HepG2 (cell line): ENCODE data around the gene PIP5K1A. TPM values are rescaled to one million over a fixed set of nuclear protein-coding genes. Genes with fewer than 3 reads are reported as not detected.
A peak's percentile ranks its signal among the peaks of the same experiment; 100 is the strongest.

Source experiments
- ATAC-seq: fragments of 200-7000 bp; cut with Tn5 transposase; 3 replicates; pipeline ENCODE4 v1.9.1; 2020; ENCODE audit warnings: mild to moderate bottlenecking, moderate library complexity
- BruUV-seq: library from RNA; stranded (reverse); fragments of 400-500 nt; replicated peaks from 2 replicates; lab custom pipeline; 2021; lab: Mats Ljungman, UMichigan
- CTCF ChIA-PET: fragments of 300-600 bp; formaldehyde crosslinking; extraction: SDS; loops from one replicate; lab custom pipeline; 2021; ENCODE audit warnings: low total read pairs, inconsistent platforms, low intra/inter-chr PET ratio; lab: Yijun Ruan, JAX
- POLR2A ChIA-PET: fragments of 350-600 bp; sonication (Branson Sonifier 250); formaldehyde crosslinking; loops from one replicate; lab custom pipeline; 2020; ENCODE audit warnings: antibody characterized with exemption, inconsistent platforms; lab: Yijun Ruan, JAX
- DNase-seq: peaks from one replicate; pipeline ENCODE4 v3.0.0-alpha.2; 2015; ENCODE audit warnings: low spot score
- FAIRE-seq: peaks from 3 replicates; lab custom pipeline; 2011; peaks lifted over from hg19 to GRCh38; lab: Jason Lieb, UNC
- H2AFZ ChIP-seq: one replicate; pipeline ENCODE4 v1.6.1; 2011; ENCODE audit warnings: low read length, inconsistent platforms
- H3K27ac ChIP-seq: fragments of 300-600 bp; 3 replicates; pipeline ENCODE4 v1.8.0; 2011; ENCODE audit warnings: mixed run types, mild to moderate bottlenecking, mixed read lengths, low read length, inconsistent platforms; ENCODE audit not compliant: insufficient read depth; ENCODE audit errors: extremely low read length
- H3K27me3 ChIP-seq, 2 experiments: fragments of 200-600 bp in 1 of 2; 2 replicates in 1 of 2; 3 replicates in 1 of 2; pipeline versions ENCODE4 v1.6.0 to v1.8.0; 2011; ENCODE audit warnings: low read length in 2 of 2, mild to moderate bottlenecking in 2 of 2, moderate library complexity in 2 of 2, inconsistent platforms in 1 of 2; ENCODE audit not compliant: insufficient read depth in 2 of 2, control insufficient read depth in 1 of 2
- H3K36me3 ChIP-seq, 2 experiments: fragments of 200-600 bp in 1 of 2; replicated peaks in 1 of 2; 2 replicates in 1 of 2; 3 replicates in 1 of 2; pipeline versions ENCODE4 v1.5.1 to v1.8.0; 2011; ENCODE audit warnings: low read length in 2 of 2, inconsistent platforms in 1 of 2; ENCODE audit not compliant: insufficient read depth in 2 of 2, control insufficient read depth in 1 of 2
- H3K4me1 ChIP-seq: 2 replicates; pipeline ENCODE4 v1.5.1; 2012; ENCODE audit warnings: low read length, inconsistent platforms; ENCODE audit not compliant: insufficient read depth
- H3K4me2 ChIP-seq: 2 replicates; pipeline ENCODE4 v1.6.0; 2011; ENCODE audit warnings: low read depth, low read length, inconsistent platforms
- H3K4me3 ChIP-seq, 3 experiments: fragments of 200-600 bp in 1 of 3; sonication (generic), shearing (Covaris generic) in 1 of 3; replicated peaks in 1 of 3; 2 replicates each; pipeline ENCODE4 v1.5.1; 2011 to 2016; ENCODE audit warnings: low read length in 3 of 3, inconsistent platforms in 2 of 3, low read depth in 2 of 3, mild to moderate bottlenecking in 2 of 3, control low read depth in 1 of 3, mixed read lengths in 1 of 3; ENCODE audit not compliant: insufficient read depth in 1 of 3
- H3K79me2 ChIP-seq: one replicate; pipeline ENCODE4 v1.6.1; 2011; ENCODE audit warnings: low read length, inconsistent platforms; ENCODE audit not compliant: insufficient read depth
- H3K9ac ChIP-seq: 2 replicates; pipeline ENCODE4 v1.6.0; 2011; ENCODE audit warnings: mild to moderate bottlenecking, low read depth, low read length, inconsistent platforms; ENCODE audit not compliant: insufficient read depth
- H3K9me3 ChIP-seq: 2 replicates; pipeline ENCODE4 v1.5.1; 2012; ENCODE audit warnings: mild to moderate bottlenecking, low read length
- H4K20me1 ChIP-seq: 2 replicates; pipeline ENCODE4 v1.6.0; 2011; ENCODE audit warnings: inconsistent platforms, mild to moderate bottlenecking, low read length, moderate library complexity; ENCODE audit not compliant: insufficient read depth
- ATF6 ChIP-seq: sonication (generic); formaldehyde crosslinking; conservative IDR thresholded peaks from 2 replicates; pipeline ENCODE4 v1.4.0; 2020; ENCODE audit warnings: missing genetic modification reagents
- ETV5 ChIP-seq: IDR thresholded peaks from 2 replicates; pipeline ENCODE4 v1.6.1; 2018; ENCODE audit warnings: missing biosample characterization, missing genetic modification reagents, inconsistent platforms, borderline replicate concordance
- HOXA7 ChIP-seq: sonication (generic); formaldehyde crosslinking; IDR thresholded peaks from 2 replicates; pipeline ENCODE4 v1.8.1; 2022; ENCODE audit warnings: mild to moderate bottlenecking, missing genetic modification reagents, moderate library complexity
- IKZF5 ChIP-seq: IDR thresholded peaks from 2 replicates; pipeline ENCODE4 v1.6.1; 2018; ENCODE audit warnings: missing genetic modification reagents, mild to moderate bottlenecking, missing compliant biosample characterization
- IRF1 ChIP-seq: sonication (generic); formaldehyde crosslinking; IDR thresholded peaks from 2 replicates; pipeline ENCODE4 v1.4.0; 2020; ENCODE audit warnings: low read depth, mild to moderate bottlenecking, missing genetic modification reagents
- ISL2 ChIP-seq: sonication (generic); formaldehyde crosslinking; IDR thresholded peaks from 2 replicates; pipeline ENCODE4 v1.5.0; 2020; ENCODE audit warnings: missing genetic modification reagents
- JDP2 ChIP-seq: sonication (generic); formaldehyde crosslinking; IDR thresholded peaks from 2 replicates; pipeline ENCODE4 v1.8.1; 2022; ENCODE audit warnings: missing genetic modification reagents, borderline replicate concordance
- JUNB ChIP-seq: sonication (generic); formaldehyde crosslinking; IDR thresholded peaks from 2 replicates; pipeline ENCODE4 v1.8.0; 2022; ENCODE audit warnings: missing genetic modification reagents, mild to moderate bottlenecking, borderline replicate concordance
- MAFF ChIP-seq: IDR thresholded peaks from 2 replicates; pipeline ENCODE4 v1.6.1; 2011; ENCODE audit warnings: low read depth, low read length, improper control_type of control experiment
- MTA3 ChIP-seq: sonication (generic); formaldehyde crosslinking; IDR thresholded peaks from 2 replicates; pipeline ENCODE4 v1.4.0; 2020; ENCODE audit warnings: missing genetic modification reagents
- NBN ChIP-seq: fragments of 450-650 bp; conservative IDR thresholded peaks from 2 replicates; pipeline ENCODE4 v1.6.1; 2017
- PRMT3 ChIP-seq: sonication (generic); formaldehyde crosslinking; IDR thresholded peaks from 2 replicates; pipeline ENCODE4 v1.8.1; 2022; ENCODE audit warnings: low read depth, mild to moderate bottlenecking, moderate library complexity, missing genetic modification reagents, borderline replicate concordance
- REPIN1 ChIP-seq: sonication (generic); formaldehyde crosslinking; IDR thresholded peaks from 2 replicates; pipeline ENCODE4 v1.8.0; 2022; ENCODE audit warnings: missing genetic modification reagents, low read depth, mild to moderate bottlenecking, borderline replicate concordance
- SAP130 ChIP-seq: IDR thresholded peaks from 2 replicates; pipeline ENCODE4 v1.6.1; 2016; ENCODE audit warnings: low read depth
- SNAPC5 ChIP-seq: sonication (generic); formaldehyde crosslinking; IDR thresholded peaks from 2 replicates; pipeline ENCODE4 v1.8.1; 2023; ENCODE audit warnings: mild to moderate bottlenecking, missing genetic modification reagents, borderline replicate concordance
- TGIF2 ChIP-seq: IDR thresholded peaks from 2 replicates; pipeline ENCODE4 v1.6.1; 2016; ENCODE audit warnings: control low read depth, missing compliant biosample characterization
- ZNF10 ChIP-seq: sonication (generic); formaldehyde crosslinking; IDR thresholded peaks from 2 replicates; pipeline ENCODE4 v1.4.0; 2020; ENCODE audit warnings: mild to moderate bottlenecking, low read depth, missing genetic modification reagents, borderline replicate concordance
- ZNF256 ChIP-seq: sonication (generic); formaldehyde crosslinking; conservative IDR thresholded peaks from 2 replicates; pipeline ENCODE4 v1.4.0; 2020; ENCODE audit warnings: missing genetic modification reagents
- ZNF44 ChIP-seq: sonication (generic); formaldehyde crosslinking; IDR thresholded peaks from 2 replicates; pipeline ENCODE4 v1.5.1; 2020; ENCODE audit warnings: mild to moderate bottlenecking, missing genetic modification reagents
- ZNF510 ChIP-seq: sonication (generic); formaldehyde crosslinking; IDR thresholded peaks from 2 replicates; pipeline ENCODE4 v1.4.0; 2020; ENCODE audit warnings: low read depth, mild to moderate bottlenecking, missing genetic modification reagents
- ZNF7 ChIP-seq: IDR thresholded peaks from 2 replicates; pipeline ENCODE4 v1.6.1; 2016; ENCODE audit warnings: missing biosample characterization, missing genetic modification reagents
- WGBS: methylation state at CpG from one replicate; pipeline ENCODE4 v1.1.6; 2017; ENCODE audit warnings: low lambda C conversion rate; 5-methylcytosine and 5-hydroxymethylcytosine counted together
- in situ Hi-C: cut with HindIII; loops from 2 replicates; pipeline ENCODE4 v1.10.0; 2017; ENCODE audit warnings: low pct_unique_long_range_greater_than_20kb; ENCODE audit not compliant: extremely low pct_ligation_motif_present
- intact Hi-C: fragments of 100-400 bp; cut with micrococcal nuclease; formaldehyde crosslinking; loops from one replicate; pipeline ENCODE4 v1.10.0; 2022; ENCODE audit not compliant: unreplicated experiment
- polyA plus RNA-seq, 8 experiments: library from polyadenylated mRNA; depleted of rRNA in 3 of 8; stranded (reverse) in 7 of 8; unstranded in 1 of 8; fragments of >200 nt; fragmentation: Illumina TruSeq in 4 of 8; extraction: Trizol in 4 of 8; gene quantifications; 2 replicates each; pipeline versions ENCODE4 v1.2.1 to v1.2.3, GENCODE V29; 2011 to 2016; ENCODE audit warnings: low read depth in 4 of 8, missing spikeins in 1 of 8, mixed read lengths in 1 of 8; ENCODE audit not compliant: insufficient read depth in 1 of 8
- total RNA-seq, 5 experiments: library from RNA; depleted of rRNA; stranded (reverse); fragments of >200 nt; fragmentation: Illumina TruSeq; extraction: Trizol; gene quantifications; 2 replicates each; pipeline ENCODE4 v1.2.3, GENCODE V29; 2016; ENCODE audit warnings: low read depth in 1 of 5

Gene PIP5K1A
- total and polyA plus RNA-seq, 2 of the 13 experiments (the other 11 are each of a cell fraction or from before 2014, with no cell fraction given) = 45.3 to 65.1 TPM

- TF ChIP-seq JDP2 (CRISPR knock-in tag) (no peak), ZNF510 (CRISPR knock-in tag) (no peak), SNAPC5 (CRISPR knock-in tag) (no peak), ZNF7 (CRISPR knock-in tag) (no peak)
These were observed 2.0 kb upstream of the PIP5K1A start (continued) for GRCh38 chr1:151196292-151196800.

GRCh38 chr1:151197863-151198253, 494 bp upstream of the PIP5K1A start:
- H3K9me3 ChIP-seq = no peaks in the 10 kb centered on the region
- in situ Hi-C loops = no loop called here
- CTCF ChIA-PET = no interaction called here
- H3K4me1 ChIP-seq = peaks cover 34% of the 10 kb centered on the region
- FAIRE-seq = no peak
- 3% methylated on average over 10 of the region's 10 CpGs for WGBS
- no peak overlapping the region for H2AFZ ChIP-seq
- H4K20me1 ChIP-seq = peaks cover 17% of the 10 kb centered on the region
- ATAC-seq = peak; percentile 54
- POLR2A ChIA-PET = interaction anchor here (1.4 kb wide), 1 partner anchor 57 kb away, joined by 7 read pairs; the partner anchor contains the start of gene PSMD4
- peaks cover 3 to 11% of the 10 kb centered on the region in 2 experiments; a peak in 4 of 5 replicates for H3K36me3 ChIP-seq
- peak overlapping the region; percentile 87 to 95 (median 94) for H3K4me3 ChIP-seq
- H3K27me3 ChIP-seq = no peaks in the 10 kb centered on the region; a peak in 1 of 5 replicates
- peak overlapping the region; percentile 89 for H3K9ac ChIP-seq
- intact Hi-C loops = loop anchor here (1.0 to 5.0 kb wide), 2 partner anchors 83 to 149 kb away; partner anchors contain the start of gene RFX5
- BruUV-seq = TSS peak; percentile 90
- DNase-seq = peak; percentile 81
- H3K4me2 ChIP-seq = peak overlapping the region; percentile 87
- peak overlapping the region; percentile 93 for H3K27ac ChIP-seq
- peaks cover 40% of the 10 kb centered on the region for H3K79me2 ChIP-seq
- TF ChIP-seq ATF6 (no peak), ISL2 (no peak), IRF1 (no peak), SAP130 (peak; percentile 66), MAFF (no peak), ZNF44 (CRISPR knock-in tag) (no peak), JUNB (0 out of 2 replicates have a peak, but pooled peaks have one; percentile 45), ZNF256 (CRISPR knock-in tag) (no peak), IKZF5 (CRISPR knock-in tag) (no peak), ZNF10 (CRISPR knock-in tag) (no peak), MTA3 (no peak), TGIF2 (CRISPR knock-in tag) (no peak; the same call in 1 of the 2 replicates), HOXA7 (CRISPR knock-in tag) (no peak), PRMT3 (CRISPR knock-in tag) (no peak), ETV5 (CRISPR knock-in tag) (no peak), REPIN1 (CRISPR knock-in tag) (no peak), NBN (no peak)
